NCI-H524 treated with DMSO at 0.1 percent for 48 hours (cell line): ENCODE results near the gene RPGRIP1L.

ENCODE experiments used
- DNase-seq: peaks from one replicate; lab custom pipeline; 2025; lab: John Stamatoyannopoulos, UW

The RPGRIP1L gene

GRCh38 chr16:53651357-53651756 lies 52.3 kb downstream of the RPGRIP1L start:
- DNase-seq, result no peak

DNA sequence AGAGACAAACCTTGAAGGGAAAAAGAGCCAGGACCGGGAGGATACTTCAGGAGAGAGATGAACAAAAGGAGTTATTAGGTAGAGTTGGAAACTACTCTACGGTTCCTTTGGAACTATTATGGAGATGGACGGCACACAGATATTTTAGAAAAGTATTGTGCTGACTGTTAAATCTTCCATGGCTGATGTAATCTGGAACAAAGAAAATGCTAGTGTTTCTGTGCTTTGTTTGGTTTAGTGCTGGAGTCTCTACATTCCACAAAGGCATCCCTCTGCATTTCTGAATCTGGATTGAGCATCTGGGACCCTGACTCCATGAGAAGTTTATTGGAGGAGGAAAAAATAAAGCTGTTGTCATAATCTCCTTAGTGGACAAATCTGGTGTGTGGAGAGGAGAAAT lies 57.2 kb downstream of the RPGRIP1L start:
- no peak for DNase-seq

DNA sequence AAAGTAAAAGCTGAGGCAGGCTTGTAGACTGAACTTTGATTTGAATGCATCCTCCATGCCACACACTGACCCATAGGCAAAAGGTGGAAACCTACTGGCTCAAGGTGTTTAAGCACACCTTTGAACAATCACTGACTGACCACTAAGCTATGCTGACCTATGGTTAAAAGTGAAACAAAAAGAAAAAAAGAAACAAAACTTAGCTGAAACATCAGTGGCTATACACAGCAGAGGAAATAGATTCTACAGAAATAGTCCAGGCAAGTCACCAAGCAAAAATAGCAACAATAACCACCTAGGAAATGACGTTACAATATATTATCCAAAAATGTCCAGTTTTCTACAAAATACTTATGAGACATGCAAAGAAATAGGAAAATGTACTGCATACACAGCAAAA lies 60.2 kb downstream of the RPGRIP1L start:
- no peak for DNase-seq

GRCh38 chr16:53642094-53642493 lies 61.6 kb downstream of the RPGRIP1L start:
- no peak for DNase-seq

GRCh38 chr16:53636978-53637377 lies 66.7 kb downstream of the RPGRIP1L start:
- no peak for DNase-seq

GRCh38 chr16:53632526-53632925 lies 71.1 kb downstream of the RPGRIP1L start:
- DNase-seq, result no peak

GRCh38 chr16:53631236-53632025 lies 72.2 kb downstream of the RPGRIP1L start:
- no peak for DNase-seq

GRCh38 chr16:53629607-53630312 lies 73.9 kb downstream of the RPGRIP1L start:
- no peak for DNase-seq

DNA sequence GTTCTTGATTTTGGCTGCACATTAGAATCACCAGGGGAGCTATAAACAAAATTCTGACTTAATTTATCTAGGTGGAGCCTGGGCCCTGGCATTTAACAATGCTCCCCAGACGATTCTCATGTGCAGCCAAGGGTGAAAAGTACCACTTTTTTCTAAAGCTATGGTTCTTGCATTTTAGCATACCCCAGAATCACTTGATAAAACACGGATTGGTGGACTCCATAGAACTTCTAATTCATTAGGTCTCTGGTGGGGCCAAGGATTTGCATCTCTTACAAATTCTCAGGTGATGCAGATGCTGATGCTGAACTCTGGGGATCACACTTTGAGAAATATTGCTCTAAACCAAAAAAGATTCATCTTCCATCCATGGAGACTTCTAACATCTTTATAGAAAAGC lies 74.5 kb downstream of the RPGRIP1L start:
- no peak for DNase-seq

DNA sequence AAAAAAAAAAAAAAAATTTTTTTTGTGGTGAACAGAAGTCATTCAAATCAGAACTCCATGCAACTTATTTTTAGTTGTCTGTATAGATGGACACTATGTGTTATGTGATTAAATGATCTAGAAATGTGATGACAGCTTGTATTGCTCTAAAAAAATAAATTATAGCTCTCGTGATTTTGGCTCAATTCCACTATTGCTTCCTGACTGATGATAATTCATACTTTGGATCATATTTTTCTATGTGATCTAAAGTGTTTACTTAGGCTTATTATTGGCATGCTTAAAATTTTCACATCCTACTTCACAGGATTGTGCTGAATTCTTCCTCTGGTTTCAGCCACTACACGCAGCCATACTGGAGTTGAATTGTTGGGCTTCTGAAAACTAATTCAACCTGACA lies 76.8 kb downstream of the RPGRIP1L start:
- no peak for DNase-seq

DNA sequence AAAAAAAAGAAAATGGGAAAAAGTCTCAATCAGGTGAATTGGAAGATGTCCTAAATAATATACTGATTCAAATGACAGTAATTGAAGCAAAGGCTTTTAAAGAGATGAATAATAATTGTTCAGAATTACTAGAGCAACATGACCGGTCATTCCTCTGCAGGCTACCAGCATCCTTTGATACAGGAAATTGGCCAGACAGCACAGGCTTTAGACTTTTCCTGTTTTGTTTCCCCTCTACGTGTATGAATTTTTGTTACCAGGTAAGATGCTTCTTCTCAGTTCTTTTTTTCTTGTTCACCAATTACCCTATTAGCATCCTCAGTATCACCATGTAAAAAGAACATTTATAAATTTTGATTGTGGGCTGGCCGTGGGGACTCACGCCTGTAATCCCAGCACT lies 77.5 kb downstream of the RPGRIP1L start:
- DNase-seq, result no peak

- DNase-seq, result no peak
Measured at GRCh38 chr16:53625221-53625620, 78.4 kb downstream of the RPGRIP1L start.

GRCh38 chr16:53622315-53622714 lies 81.3 kb downstream of the RPGRIP1L start:
- no peak for DNase-seq

GRCh38 chr16:53620476-53620875 lies 83.2 kb downstream of the RPGRIP1L start:
- no peak for DNase-seq

DNA sequence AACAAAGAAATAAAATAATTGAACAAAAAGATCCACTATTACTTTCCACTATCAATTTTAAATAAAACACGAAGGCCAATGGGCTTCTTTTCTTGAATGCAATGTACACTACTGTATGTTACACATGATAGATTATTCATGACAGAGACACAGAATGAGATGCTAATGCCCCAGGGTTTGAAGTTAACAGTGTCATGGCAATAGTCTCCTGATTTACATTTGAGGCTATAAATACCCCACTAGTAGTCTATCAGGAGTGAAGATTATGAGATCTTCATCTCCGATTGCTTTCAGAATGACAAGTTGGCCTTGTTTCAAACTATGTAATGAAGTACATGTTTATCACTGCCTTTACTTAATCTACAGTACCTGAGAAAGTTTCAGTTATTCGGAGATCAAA lies 84.4 kb downstream of the RPGRIP1L start:
- DNase-seq, result no peak

- DNase-seq, result no peak
Measured at GRCh38 chr16:53614346-53614745, 89.3 kb downstream of the RPGRIP1L start.

GRCh38 chr16:53612003-53612402 lies 91.7 kb downstream of the RPGRIP1L start:
- no peak for DNase-seq

DNA sequence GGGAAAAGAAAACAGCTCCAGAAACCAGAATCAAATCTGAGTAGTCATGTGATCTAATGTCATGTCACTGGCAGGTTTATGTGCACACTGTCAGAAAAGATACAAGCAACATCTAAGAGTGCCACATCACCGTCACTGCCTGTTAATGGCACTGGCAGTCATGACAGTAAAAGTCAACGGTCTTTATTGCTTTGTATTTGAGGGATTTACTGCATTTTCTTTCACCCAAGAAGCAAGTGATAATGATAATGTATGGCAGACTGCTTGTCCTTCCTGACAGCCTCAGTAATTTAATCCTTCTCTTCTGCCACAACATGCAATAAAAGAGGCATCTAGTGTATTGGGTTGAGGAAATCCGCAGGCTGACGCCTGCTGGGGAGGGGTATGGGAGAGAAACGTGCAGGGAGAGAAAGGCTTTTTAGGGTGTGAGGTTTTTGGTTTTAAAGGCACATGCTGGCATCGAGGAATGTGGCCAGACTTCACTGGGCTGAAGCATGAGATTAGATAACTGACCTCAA lies 92.4 kb downstream of the RPGRIP1L start:
- DNase-seq, result no peak

DNA sequence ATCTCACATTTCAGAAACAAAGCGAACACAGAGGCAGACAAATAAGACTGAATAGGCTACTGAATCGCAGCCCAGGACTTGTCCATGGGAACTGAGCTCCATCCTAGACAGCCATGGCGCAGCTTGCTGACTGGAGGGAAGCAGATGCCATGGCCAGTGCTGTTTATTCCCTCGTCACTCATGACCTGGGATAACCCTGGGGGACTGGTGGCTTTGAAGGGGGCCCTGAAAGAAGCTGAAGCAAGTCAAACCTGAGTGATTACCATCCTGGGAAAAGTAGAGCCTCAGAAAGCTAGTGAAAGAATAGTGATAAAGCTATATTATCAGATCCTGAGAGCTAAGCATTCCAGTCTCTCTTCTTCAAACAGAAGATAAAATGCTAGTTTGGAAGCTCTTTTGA lies 94.1 kb downstream of the RPGRIP1L start:
- no peak for DNase-seq

DNA sequence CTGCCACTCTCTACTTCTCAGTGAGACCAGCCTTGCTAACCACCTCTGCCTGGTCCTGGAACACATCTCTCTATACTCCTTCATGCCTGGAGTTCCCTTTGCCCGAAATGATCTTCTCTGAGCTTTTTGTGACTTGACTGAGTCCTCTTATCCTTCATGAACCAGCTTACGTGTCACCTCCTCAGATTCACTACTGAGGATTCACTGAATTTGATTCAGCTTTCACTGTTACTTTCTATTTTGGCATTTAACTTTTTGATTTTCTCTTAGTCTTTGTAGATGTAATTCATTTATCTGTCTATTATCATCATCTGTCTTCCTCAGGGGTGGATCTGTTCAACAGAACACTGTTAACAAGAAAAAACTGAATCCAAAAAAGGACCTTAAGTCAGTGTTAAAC lies 95.6 kb downstream of the RPGRIP1L start:
- DNase-seq, result no peak

DNA sequence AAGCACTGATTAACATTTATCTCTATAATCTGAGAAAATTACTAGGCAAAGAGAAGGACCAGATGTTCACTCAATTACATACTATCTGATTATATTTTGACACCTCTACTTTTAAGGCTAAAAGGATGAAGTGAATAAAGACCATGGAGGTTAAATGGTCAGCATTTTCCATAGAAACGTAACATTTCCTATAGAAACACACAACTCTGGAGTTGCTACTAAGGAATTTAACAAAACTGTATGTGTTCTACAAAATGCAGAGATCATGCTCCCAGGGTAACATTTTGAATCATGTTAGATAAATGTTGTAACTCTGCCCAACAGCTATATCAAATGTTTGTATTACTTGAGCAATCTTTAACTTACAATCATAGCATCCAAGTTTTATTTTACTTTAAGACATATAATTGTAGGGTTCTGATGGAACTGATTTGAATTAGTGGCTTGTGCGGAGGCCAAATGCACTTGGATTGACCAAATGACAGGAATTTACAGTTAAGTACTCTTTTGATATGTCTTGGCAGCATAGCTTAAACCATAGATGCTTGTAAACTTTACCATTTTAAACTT lies 97.7 kb downstream of the RPGRIP1L start:
- DNase-seq, result peak; percentile 15

GRCh38 chr16:53605356-53605755 lies 98.3 kb downstream of the RPGRIP1L start:
- DNase-seq, result no peak

- no peak for DNase-seq
Measured at GRCh38 chr16:53601961-53602360, 101.7 kb downstream of the RPGRIP1L start.
